ENCODE measurements around the gene SAC3D1. TPM values are rescaled to one million over a fixed set of nuclear protein-coding genes. Genes with fewer than 3 reads are reported as not detected.

SAC3D1 gene
- polyA plus RNA-seq, 1 of the 3 experiments (the other 2 are of a cell fraction) = 22.5 TPM

DNA sequence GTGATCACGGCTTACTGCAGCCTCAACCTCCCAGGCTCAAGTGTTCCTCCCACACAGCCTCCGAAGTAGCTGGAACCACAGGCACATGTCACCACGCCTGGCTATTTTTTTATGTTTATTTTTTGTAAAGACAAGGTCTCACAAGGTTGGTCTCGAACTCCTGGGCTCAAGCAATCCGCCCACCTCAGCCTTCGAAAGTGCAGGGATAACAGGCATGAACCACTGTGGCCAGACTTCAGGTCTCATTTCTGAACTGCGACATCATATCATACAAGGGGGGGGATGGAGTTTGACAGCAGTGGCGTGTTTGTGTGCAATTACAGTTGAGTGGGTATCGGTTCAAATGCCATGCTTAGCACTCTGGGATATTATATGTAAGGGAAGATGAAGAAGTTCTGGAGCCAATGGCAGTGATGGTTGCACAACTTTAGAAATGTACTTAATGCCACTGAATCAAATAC lies 10.4 kb downstream of the SAC3D1 start:
- Histone ChIP-seq H3K9me2 (no peaks in the 10 kb centered on the region), H3K4me2 (no peak overlapping the region), H2AFZ (ENCODE audit: low read depth) (no peak overlapping the region), H3K4me1 (ENCODE audit: control insufficient read depth in 1 of 2, insufficient read depth in 2 of 2, low read depth in 1 of 2, low read length in 1 of 2) (no peaks in the 10 kb centered on the region), H3K79me2 (ENCODE audit: insufficient read depth) (no peaks in the 10 kb centered on the region), H3K4me3 (ENCODE audit: low read depth in 2 of 2, low read length in 1 of 2) (no peak overlapping the region), H3K36me3 (replicated peaks in 1 of 2; ENCODE audit: control insufficient read depth in 1 of 2, insufficient read depth in 2 of 2, low read length in 1 of 2) (no peaks in the 10 kb centered on the region), H3F3A (replicated peaks; ENCODE audit: insufficient read depth) (peaks cover 3% of the 10 kb centered on the region), H3K9ac (no peak overlapping the region), H3K9me3 (no peaks in the 10 kb centered on the region), H3K27ac (ENCODE audit: low read depth in 2 of 2, low read length in 1 of 2) (no peak overlapping the region), H3K27me3 (ENCODE audit: insufficient read depth) (no peaks in the 10 kb centered on the region), H4K20me1 (ENCODE audit: insufficient read depth) (no peaks in the 10 kb centered on the region)
- 86% methylated on average over 9 of the region's 9 CpGs for WGBS (ENCODE audit: low lambda C conversion rate)
- CTCF ChIA-PET = interaction anchor here (1.6 kb wide), 1 partner anchor 37 kb away, joined by 4 read pairs; the partner anchor contains the start of gene ARL2
- DNase-seq = no peak
- POLR2A ChIA-PET = no interaction called here
- TF ChIP-seq POLR2AphosphoS5 (IDR thresholded peaks at IDR 0.05; ENCODE audit: low read depth, low read length) (no peak), GABPA (IDR thresholded peaks at IDR 0.05; ENCODE audit: low read depth) (no peak), CTCF (IDR thresholded peaks at IDR 0.05) (no peak), MXI1 (IDR thresholded peaks at IDR 0.05; ENCODE audit: low read depth, low read length) (no peak), FOXM1 (IDR thresholded peaks at IDR 0.05; ENCODE audit: low read depth) (no peak), RCOR1 (IDR thresholded peaks at IDR 0.05; ENCODE audit: low read length) (no peak), FOSL2 (IDR thresholded peaks at IDR 0.05; ENCODE audit: borderline replicate concordance, low read depth) (no peak), FOXJ3 (CRISPR knock-in tag; IDR thresholded peaks at IDR 0.05) (no peak), RFX5 (IDR thresholded peaks at IDR 0.05; ENCODE audit: low read length) (no peak)
- TF ChIP-seq, protein P1, sequence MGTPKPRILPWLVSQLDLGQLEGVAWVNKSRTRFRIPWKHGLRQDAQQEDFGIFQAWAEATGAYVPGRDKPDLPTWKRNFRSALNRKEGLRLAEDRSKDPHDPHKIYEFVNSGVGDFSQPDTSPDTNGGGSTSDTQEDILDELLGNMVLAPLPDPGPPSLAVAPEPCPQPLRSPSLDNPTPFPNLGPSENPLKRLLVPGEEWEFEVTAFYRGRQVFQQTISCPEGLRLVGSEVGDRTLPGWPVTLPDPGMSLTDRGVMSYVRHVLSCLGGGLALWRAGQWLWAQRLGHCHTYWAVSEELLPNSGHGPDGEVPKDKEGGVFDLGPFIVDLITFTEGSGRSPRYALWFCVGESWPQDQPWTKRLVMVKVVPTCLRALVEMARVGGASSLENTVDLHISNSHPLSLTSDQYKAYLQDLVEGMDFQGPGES (IDR thresholded peaks at IDR 0.05; ENCODE audit: low read depth, low read length) = no peak

DNA sequence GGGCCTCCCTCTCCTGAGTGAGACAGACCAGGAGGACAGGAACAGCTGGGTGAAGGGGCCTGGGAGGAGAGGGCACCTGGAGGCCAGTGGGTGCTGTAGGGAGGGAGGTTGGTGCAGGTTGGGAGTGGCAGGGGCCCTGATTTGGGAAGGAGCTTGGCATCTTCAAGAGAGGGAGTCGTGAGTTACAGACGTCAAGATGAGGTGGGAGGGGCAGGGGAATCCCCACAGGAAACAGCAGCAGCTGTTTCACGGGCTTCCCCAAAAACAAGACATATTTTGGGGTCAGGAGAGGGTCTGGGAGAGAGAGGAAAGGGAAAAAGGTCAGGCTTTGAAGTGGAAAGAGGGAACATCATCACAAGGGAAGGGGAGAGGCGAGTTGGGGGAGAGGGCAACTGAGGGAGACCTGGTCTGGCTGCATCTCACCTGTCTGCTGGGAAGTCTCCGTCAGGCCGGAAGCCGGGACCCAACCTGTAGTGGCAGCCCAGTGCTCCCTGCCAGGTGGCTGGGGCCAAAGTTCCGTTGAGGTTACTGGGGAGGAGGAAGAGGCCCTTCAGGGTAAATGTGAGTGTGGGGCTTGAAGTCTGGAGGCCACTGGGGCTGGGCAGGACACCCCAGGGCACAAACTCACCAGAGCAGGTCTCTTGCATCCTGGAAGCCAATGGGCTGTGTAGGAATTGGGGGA lies 13.0 kb downstream of the SAC3D1 start:
- Histone ChIP-seq H3K36me3 (replicated peaks in 1 of 2; ENCODE audit: control insufficient read depth in 1 of 2, insufficient read depth in 2 of 2, low read length in 1 of 2) (no peaks in the 10 kb centered on the region), H3K9me2 (no peaks in the 10 kb centered on the region), H3K4me1 (ENCODE audit: control insufficient read depth in 1 of 2, insufficient read depth in 2 of 2, low read depth in 1 of 2, low read length in 1 of 2) (no peaks in the 10 kb centered on the region), H3K27ac (ENCODE audit: low read depth in 2 of 2, low read length in 1 of 2) (no peak overlapping the region), H3K4me3 (ENCODE audit: low read depth in 2 of 2, low read length in 1 of 2) (no peak overlapping the region), H3F3A (replicated peaks; ENCODE audit: insufficient read depth) (peaks cover 3% of the 10 kb centered on the region), H3K27me3 (ENCODE audit: insufficient read depth) (no peaks in the 10 kb centered on the region), H3K9ac (no peak overlapping the region), H2AFZ (ENCODE audit: low read depth) (no peak overlapping the region), H3K4me2 (no peak overlapping the region), H3K79me2 (ENCODE audit: insufficient read depth) (no peaks in the 10 kb centered on the region), H3K9me3 (no peaks in the 10 kb centered on the region), H4K20me1 (ENCODE audit: insufficient read depth) (no peaks in the 10 kb centered on the region)
- DNase-seq = no peak
- CTCF ChIA-PET = interaction anchor here (1.0 to 1.2 kb wide), 2 partner anchors 40 to 65 kb away, joined by 3 to 4 read pairs; partner anchors contain the start of gene ARL2
- 65% methylated on average over 8 of the region's 8 CpGs for WGBS (ENCODE audit: low lambda C conversion rate)
- POLR2A ChIA-PET = no interaction called here
- TF ChIP-seq FOXM1 (IDR thresholded peaks at IDR 0.05; ENCODE audit: low read depth) = no peak
- no peak for TF ChIP-seq GATA2 (CRISPR knock-in tag; IDR thresholded peaks at IDR 0.05)
- TF ChIP-seq YY1 (IDR thresholded peaks at IDR 0.05; ENCODE audit: low read depth) = no peak
- no peak for TF ChIP-seq FOXJ3 (CRISPR knock-in tag; IDR thresholded peaks at IDR 0.05)
- TF ChIP-seq, protein P1 (IDR thresholded peaks at IDR 0.05; ENCODE audit: low read depth, low read length) = no peak
- TF ChIP-seq SMC3 (IDR thresholded peaks at IDR 0.05; ENCODE audit: low read depth, low read length) = no peak
- TF ChIP-seq ELF1 (IDR thresholded peaks at IDR 0.05) = no peak
- no peak for TF ChIP-seq ZBTB33 (IDR thresholded peaks at IDR 0.05; ENCODE audit: borderline replicate concordance, low read depth)
- no peak for TF ChIP-seq MEF2A (IDR thresholded peaks at IDR 0.05; ENCODE audit: borderline replicate concordance, low read depth)
- TF ChIP-seq REST (IDR thresholded peaks at IDR 0.05; ENCODE audit: low read depth, low read length) = no peak

Measured in SK-N-SH (cell line).